Activated T-cell treated with anti-CD3 and anti-CD28 coated beads, Interleukin-2, amount 50 U/mL, for 72 hours (primary cell): ENCODE results near the gene YBX1. TPM values are rescaled to one million over a fixed set of nuclear protein-coding genes. Genes with fewer than 3 reads are reported as not detected.
"Not testable (repeated sequence)": the region's sequence is repeated elsewhere in the genome, so short reads cannot be mapped to it uniquely, and the experiment has no call there.

Source experiments
- ATAC-seq, 2 donors: fragments of 150-1000 bp; cut with Tn5 transposase; replicated peaks in 1 of 2; 2 replicates each; pipeline ENCODE4 v1.10.0; 2021; ENCODE audit warnings: moderate library complexity in 2 of 2, mild to moderate bottlenecking in 1 of 2
- DNase-seq, 2 donors: peaks; one replicate each; pipeline ENCODE4 v3.0.0; 2021 to 2022; ENCODE audit warnings: mixed read lengths in 1 of 2
- H3K27ac Mint-ChIP-seq: one replicate; pipeline ENCODE4 v1.8.0; 2022; ENCODE audit warnings: mild to moderate bottlenecking, moderate library complexity, mixed read lengths
- H3K27me3 Mint-ChIP-seq: one replicate; pipeline ENCODE4 v1.8.0; 2022; ENCODE audit warnings: low read depth, mixed read lengths
- H3K36me3 Mint-ChIP-seq, 2 donors: one replicate each; pipeline ENCODE4 v1.8.0; 2022; ENCODE audit warnings: mixed read lengths in 2 of 2, mild to moderate bottlenecking in 1 of 2; ENCODE audit not compliant: insufficient read depth in 2 of 2
- H3K4me1 Mint-ChIP-seq: one replicate; pipeline ENCODE4 v1.8.0; 2022; ENCODE audit warnings: low read depth, mixed read lengths
- H3K4me3 Mint-ChIP-seq, 2 donors: one replicate each; pipeline ENCODE4 v1.8.0; 2022; ENCODE audit warnings: mild to moderate bottlenecking in 2 of 2, mixed read lengths in 2 of 2, moderate library complexity in 2 of 2
- H3K9me3 Mint-ChIP-seq, 2 donors: one replicate each; pipeline ENCODE4 v1.8.0; 2022; ENCODE audit warnings: mixed read lengths in 2 of 2
- total RNA-seq, 2 donors: library from RNA; stranded (reverse); gene quantifications; one replicate each; pipeline ENCODE4 v1.2.3, GENCODE V29; 2022

The YBX1 gene
- total RNA-seq, 2 donors from 2014 or later: 486 to 615 TPM

- Mint-ChIP-seq H3K4me1 (no peaks in the 10 kb centered on the region), H3K9me3 (no peaks in the 10 kb centered on the region), H3K36me3 (peaks cover 10 to 11% of the 10 kb centered on the region in 2 donors), H3K27ac (no peak overlapping the region), H3K4me3 (no peak overlapping the region), H3K27me3 (no peaks in the 10 kb centered on the region)
- DNase-seq (no peak), ATAC-seq (no peak)
These were observed 66.5 kb downstream of the YBX1 start for GRCh38 chr1:42748461-42749410.

GRCh38 chr1:42750041-42750440 lies 67.8 kb downstream of the YBX1 start:
- ATAC-seq (no peak), DNase-seq (no peak)
- Mint-ChIP-seq H3K36me3 (peaks cover 10 to 17% of the 10 kb centered on the region in 2 donors), H3K4me3 (no peak overlapping the region), H3K27me3 (no peaks in the 10 kb centered on the region), H3K9me3 (no peaks in the 10 kb centered on the region), H3K27ac (no peak overlapping the region), H3K4me1 (no peaks in the 10 kb centered on the region)

- H3K9me3 Mint-ChIP-seq, H3K4me1 Mint-ChIP-seq, ATAC-seq, DNase-seq, H3K27me3 Mint-ChIP-seq, H3K27ac Mint-ChIP-seq, H3K4me3 Mint-ChIP-seq: not testable (repeated sequence)
- H3K36me3 Mint-ChIP-seq: peaks cover 10 to 24% of the 10 kb centered on the region in 2 donors
These were observed 69.4 kb downstream of the YBX1 start for GRCh38 chr1:42751511-42752070.

- Mint-ChIP-seq H3K27me3 (no peaks in the 10 kb centered on the region), H3K9me3 (no peaks in the 10 kb centered on the region), H3K4me3 (no peak overlapping the region), H3K4me1 (peaks cover 7% of the 10 kb centered on the region), H3K27ac (no peak overlapping the region), H3K36me3 (peaks cover 13 to 28% of the 10 kb centered on the region in 2 donors)
- no peak for ATAC-seq
- DNase-seq: no peak
These were observed 70.1 kb downstream of the YBX1 start for GRCh38 chr1:42752284-42752683.

GRCh38 chr1:42753070-42753469 lies 70.9 kb downstream of the YBX1 start:
- Mint-ChIP-seq H3K4me1 (peaks cover 7% of the 10 kb centered on the region), H3K4me3 (no peak overlapping the region), H3K27ac (no peak overlapping the region), H3K9me3 (no peaks in the 10 kb centered on the region), H3K27me3 (no peaks in the 10 kb centered on the region), H3K36me3 (peaks cover 13 to 29% of the 10 kb centered on the region in 2 donors)
- no peak for DNase-seq
- no peak for ATAC-seq

Other genes with a start within 250 kb of the YBX1 start
- 1 to 10 TPM; 1.4 to 1.7 TPM for gene ZMYND12, start 226.4 kb upstream of the YBX1 start, total RNA-seq
- gene PPCS, start 225.9 kb upstream of the YBX1 start, total RNA-seq: 10 to 100 TPM; 53.0 to 63.6 TPM
- 1 to 10 TPM; 2.7 to 3.0 TPM for gene CCDC30, start 219.1 kb upstream of the YBX1 start, total RNA-seq
- gene PPIH, start 24.0 kb upstream of the YBX1 start, total RNA-seq: 10 to 100 TPM; 74.2 to 89.9 TPM
- not detected for gene CLDN19, start 57.8 kb downstream of the YBX1 start, total RNA-seq
- gene P3H1, start 84.6 kb downstream of the YBX1 start, total RNA-seq: 10 to 100 TPM; 32.6 to 36.0 TPM
- gene C1orf50, start 84.8 kb downstream of the YBX1 start, total RNA-seq: 10 to 100 TPM; 11.7 to 12.2 TPM
- 1 to 10 TPM in 1 of 2 donors, under 1 TPM in 1; 0.81 to 1.9 TPM for gene TMEM269, start 102.6 kb downstream of the YBX1 start, total RNA-seq
- 10 to 100 TPM in 1 of 2 donors, 1 to 10 TPM in 1; 8.4 to 10.0 TPM for gene ERMAP, start 134.7 kb downstream of the YBX1 start, total RNA-seq
- 10 to 100 TPM; 19.4 to 20.0 TPM for gene SVBP, start 135.0 kb downstream of the YBX1 start, total RNA-seq
- 10 to 100 TPM in 1 of 2 donors, 1 to 10 TPM in 1; 9.8 to 11.1 TPM for gene ZNF691, start 164.2 kb downstream of the YBX1 start, total RNA-seq